PC-3 (cell line): Measurements from ENCODE around the gene PLPP1.

ENCODE experiments used
- EZH2phosphoT487 ChIP-seq: fragments of 300-600 bp; sonication (generic); IDR thresholded peaks from 2 replicates; pipeline ENCODE4 v1.6.1; 2018; ENCODE audit warnings: mild to moderate bottlenecking, antibody characterized with exemption, low read length, borderline replicate concordance
- TF ChIP-seq, protein P1 (sequence below): fragments of 300-600 bp; sonication (generic); conservative IDR thresholded peaks from 2 replicates; pipeline ENCODE4 v1.5.1; 2017; ENCODE audit warnings: antibody characterized with exemption, low read depth, mild to moderate bottlenecking, low read length

DNA sequence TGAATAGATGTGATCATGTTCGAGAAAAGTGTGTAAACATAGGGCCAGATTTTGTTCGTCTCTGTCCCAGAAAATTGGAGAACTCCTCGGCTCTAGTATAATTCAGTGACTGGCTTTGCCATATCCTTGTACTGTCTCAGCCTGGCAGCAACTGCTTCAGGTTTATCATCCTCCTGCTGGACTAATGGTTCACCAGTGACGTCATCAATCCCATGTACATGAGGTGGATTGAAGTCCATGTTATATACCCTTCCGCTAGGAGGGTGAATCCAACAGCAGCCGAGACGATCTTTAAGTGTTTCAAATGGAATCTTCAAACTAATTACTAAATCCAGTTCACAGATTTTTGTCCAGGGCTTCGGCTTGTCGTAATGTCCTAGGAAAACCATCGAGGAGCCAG is 17.1 kb upstream of the PLPP1 start:
- TF ChIP-seq, protein P1, sequence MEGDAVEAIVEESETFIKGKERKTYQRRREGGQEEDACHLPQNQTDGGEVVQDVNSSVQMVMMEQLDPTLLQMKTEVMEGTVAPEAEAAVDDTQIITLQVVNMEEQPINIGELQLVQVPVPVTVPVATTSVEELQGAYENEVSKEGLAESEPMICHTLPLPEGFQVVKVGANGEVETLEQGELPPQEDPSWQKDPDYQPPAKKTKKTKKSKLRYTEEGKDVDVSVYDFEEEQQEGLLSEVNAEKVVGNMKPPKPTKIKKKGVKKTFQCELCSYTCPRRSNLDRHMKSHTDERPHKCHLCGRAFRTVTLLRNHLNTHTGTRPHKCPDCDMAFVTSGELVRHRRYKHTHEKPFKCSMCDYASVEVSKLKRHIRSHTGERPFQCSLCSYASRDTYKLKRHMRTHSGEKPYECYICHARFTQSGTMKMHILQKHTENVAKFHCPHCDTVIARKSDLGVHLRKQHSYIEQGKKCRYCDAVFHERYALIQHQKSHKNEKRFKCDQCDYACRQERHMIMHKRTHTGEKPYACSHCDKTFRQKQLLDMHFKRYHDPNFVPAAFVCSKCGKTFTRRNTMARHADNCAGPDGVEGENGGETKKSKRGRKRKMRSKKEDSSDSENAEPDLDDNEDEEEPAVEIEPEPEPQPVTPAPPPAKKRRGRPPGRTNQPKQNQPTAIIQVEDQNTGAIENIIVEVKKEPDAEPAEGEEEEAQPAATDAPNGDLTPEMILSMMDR: no peak
- no peak for TF ChIP-seq EZH2phosphoT487
